Stimulated activated CD8-positive, alpha-beta memory T cell treated with anti-CD3 and anti-CD28 coated beads, Interleukin-4, amount 100 ng/mL, for 24 hours (primary cell): ENCODE measurements around the gene VAMP4.
"Not testable (repeated sequence)": the region's sequence is repeated elsewhere in the genome, so short reads cannot be mapped to it uniquely, and the experiment has no call there.

Source experiments
- DNase-seq: peaks from one replicate; pipeline ENCODE4 v3.0.0-alpha.2; 2020; ENCODE audit warnings: low read depth

The VAMP4 gene

GRCh38 chr1:171751221-171751620 lies 9.4 kb upstream of the VAMP4 start:
- DNase-seq: no peak

- no peak for DNase-seq
Observed at GRCh38 chr1:171748651-171749050, 6.8 kb upstream of the VAMP4 start.

- DNase-seq: no peak
Observed at GRCh38 chr1:171744986-171745385, 3.1 kb upstream of the VAMP4 start.

GRCh38 chr1:171743081-171743870 lies 1.4 kb upstream of the VAMP4 start:
- DNase-seq: no peak

- no peak for DNase-seq
Observed at GRCh38 chr1:171742577-171742922, 685 bp upstream of the VAMP4 start.

GRCh38 chr1:171740987-171741871 lies 636 bp downstream of the VAMP4 start:
- peak; percentile 15 for DNase-seq

- no peak for DNase-seq
Observed at GRCh38 chr1:171740356-171740863, 1.5 kb downstream of the VAMP4 start.

- no peak for DNase-seq
Observed at GRCh38 chr1:171739656-171740055, 2.2 kb downstream of the VAMP4 start.

- no peak for DNase-seq
Observed at GRCh38 chr1:171738911-171739310, 3.0 kb downstream of the VAMP4 start.

- DNase-seq: no peak
Observed at GRCh38 chr1:171736196-171736595, 5.7 kb downstream of the VAMP4 start.

GRCh38 chr1:171730052-171730451 lies 11.8 kb downstream of the VAMP4 start:
- no peak for DNase-seq

- DNase-seq: no peak
Observed at GRCh38 chr1:171727778-171728177, 14.1 kb downstream of the VAMP4 start.

- DNase-seq: not testable (repeated sequence)
Observed at GRCh38 chr1:171723180-171723579, 18.7 kb downstream of the VAMP4 start.

- no peak for DNase-seq
Observed at GRCh38 chr1:171718848-171719247, 23.0 kb downstream of the VAMP4 start.

- DNase-seq: no peak
Observed at GRCh38 chr1:171718216-171718615, 23.6 kb downstream of the VAMP4 start.

GRCh38 chr1:171717062-171717718 lies 24.7 kb downstream of the VAMP4 start:
- no peak for DNase-seq

GRCh38 chr1:171716616-171717015 lies 25.2 kb downstream of the VAMP4 start:
- DNase-seq: no peak

- DNase-seq: no peak
Observed at GRCh38 chr1:171715813-171716251, 26.0 kb downstream of the VAMP4 start.

GRCh38 chr1:171712341-171712740 lies 29.5 kb downstream of the VAMP4 start:
- DNase-seq: no peak

- no peak for DNase-seq
Observed at GRCh38 chr1:171711643-171712042, 30.2 kb downstream of the VAMP4 start.

- DNase-seq: no peak
Observed at GRCh38 chr1:171707583-171707982, 34.3 kb downstream of the VAMP4 start.

GRCh38 chr1:171702598-171702997 lies 39.3 kb downstream of the VAMP4 start:
- DNase-seq: no peak
